NCI-H1436 treated with DMSO at 0.1 percent for 48 hours (cell line): ENCODE data around the gene VSIG10L.

ENCODE experiments used
- DNase-seq: peaks from one replicate; lab custom pipeline; 2025; lab: John Stamatoyannopoulos, UW

VSIG10L gene

GRCh38 chr19:51317376-51317775 is 24.6 kb downstream of the VSIG10L start:
- DNase-seq, result no peak

DNA sequence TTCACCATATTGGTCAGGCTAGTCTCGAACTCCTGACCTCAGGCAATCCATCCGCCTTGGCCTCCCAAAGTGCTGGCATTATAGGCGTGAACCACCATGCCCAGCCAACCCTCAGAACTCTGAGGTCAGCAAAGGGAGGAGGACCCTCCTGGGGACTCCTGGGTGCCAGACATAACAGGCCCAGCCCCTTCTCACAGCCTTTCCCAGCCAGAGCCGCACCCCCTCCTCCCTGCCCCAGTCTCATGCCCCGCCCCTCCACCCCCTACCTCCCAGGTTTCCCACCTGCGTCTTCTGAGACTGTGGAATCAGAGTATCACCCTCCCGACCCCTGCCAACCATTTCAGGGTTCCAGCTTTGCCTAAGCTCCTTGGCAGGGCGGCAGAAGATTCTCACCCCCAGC is 25.3 kb downstream of the VSIG10L start:
- no peak for DNase-seq

- DNase-seq, result no peak
Measured at GRCh38 chr19:51311351-51312257, 30.3 kb downstream of the VSIG10L start, which contains the start of gene IGLON5. Gene IGLON5 (plus strand): TSS chr19:51311644. CDS start chr19:51311848, 204 bp downstream.

DNA sequence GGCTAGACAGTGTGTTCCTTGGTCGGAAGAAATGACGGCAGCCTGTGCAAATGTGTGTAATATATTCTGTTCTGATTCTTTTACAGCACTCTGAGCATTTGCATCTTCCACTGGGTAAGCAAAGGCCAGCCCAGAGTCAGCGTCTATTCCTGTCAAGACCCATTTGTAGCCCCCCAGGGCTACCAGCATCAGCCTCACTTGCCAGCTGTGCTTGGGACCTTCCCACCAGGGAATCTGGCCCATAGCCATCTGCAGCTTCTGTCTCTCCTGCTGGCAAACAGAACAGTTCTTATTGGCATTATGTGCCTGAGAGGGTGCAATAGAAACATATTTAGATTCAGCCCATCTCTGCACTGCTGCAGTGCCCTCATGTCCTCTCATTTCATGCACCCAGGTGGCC is 36.5 kb downstream of the VSIG10L start:
- no peak for DNase-seq

GRCh38 chr19:51301266-51301665 is 40.7 kb downstream of the VSIG10L start:
- no peak for DNase-seq

DNA sequence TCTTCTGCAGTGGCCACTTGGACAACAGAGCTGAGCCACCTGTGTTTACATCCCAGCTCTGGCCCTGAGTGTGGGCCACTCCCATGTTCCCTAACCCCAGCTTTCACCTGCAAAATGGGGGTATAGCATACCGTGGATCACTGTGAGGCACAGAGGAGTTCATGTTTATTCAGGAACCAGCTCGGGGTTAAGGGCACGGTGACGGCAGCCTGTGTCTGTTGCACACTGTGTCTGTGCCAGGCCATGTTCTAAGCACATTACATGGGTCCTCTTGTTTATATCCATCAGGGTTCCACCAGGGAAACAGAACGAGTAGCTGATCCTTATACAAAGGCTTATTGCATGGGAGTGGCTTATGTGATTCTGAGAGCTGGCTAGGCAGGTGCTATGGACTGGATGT is 44.5 kb downstream of the VSIG10L start:
- DNase-seq, result no peak

DNA sequence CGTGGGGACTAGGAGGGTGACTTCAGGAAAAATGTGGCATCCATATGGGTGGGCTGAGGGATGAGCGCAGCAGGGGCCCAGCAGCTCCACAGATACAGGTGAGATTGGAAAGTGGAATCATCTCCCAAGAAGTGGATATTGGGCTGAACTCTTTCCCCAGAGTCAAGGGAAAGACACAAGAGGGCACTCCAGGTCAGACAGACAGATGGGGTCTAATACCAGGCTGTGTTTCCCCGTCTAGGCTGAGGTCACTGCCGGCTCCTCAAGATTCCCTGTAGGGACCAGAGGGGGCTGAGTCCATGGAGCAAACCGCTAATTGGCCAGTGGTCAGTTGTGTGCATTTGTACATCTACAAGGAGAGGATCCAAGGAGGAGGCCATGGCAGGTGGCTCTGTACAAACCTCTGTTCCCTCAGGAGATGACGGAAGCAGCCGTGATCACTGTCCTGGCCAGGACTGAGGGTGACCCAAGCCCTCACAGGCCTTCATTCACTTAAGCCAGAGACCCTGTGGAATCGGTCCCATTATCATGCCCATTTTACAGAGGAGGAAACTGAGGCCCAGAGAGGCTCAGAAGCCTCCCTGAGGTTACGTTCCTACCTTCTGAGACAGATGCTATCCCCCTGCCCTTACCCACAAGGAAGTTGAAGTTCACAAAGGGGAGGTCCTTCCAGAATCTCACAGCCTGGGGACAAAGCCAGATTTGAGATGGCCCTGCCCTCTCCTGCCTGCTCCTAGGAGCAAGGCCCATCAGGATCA is 45.4 kb downstream of the VSIG10L start:
- DNase-seq, result no peak

DNA sequence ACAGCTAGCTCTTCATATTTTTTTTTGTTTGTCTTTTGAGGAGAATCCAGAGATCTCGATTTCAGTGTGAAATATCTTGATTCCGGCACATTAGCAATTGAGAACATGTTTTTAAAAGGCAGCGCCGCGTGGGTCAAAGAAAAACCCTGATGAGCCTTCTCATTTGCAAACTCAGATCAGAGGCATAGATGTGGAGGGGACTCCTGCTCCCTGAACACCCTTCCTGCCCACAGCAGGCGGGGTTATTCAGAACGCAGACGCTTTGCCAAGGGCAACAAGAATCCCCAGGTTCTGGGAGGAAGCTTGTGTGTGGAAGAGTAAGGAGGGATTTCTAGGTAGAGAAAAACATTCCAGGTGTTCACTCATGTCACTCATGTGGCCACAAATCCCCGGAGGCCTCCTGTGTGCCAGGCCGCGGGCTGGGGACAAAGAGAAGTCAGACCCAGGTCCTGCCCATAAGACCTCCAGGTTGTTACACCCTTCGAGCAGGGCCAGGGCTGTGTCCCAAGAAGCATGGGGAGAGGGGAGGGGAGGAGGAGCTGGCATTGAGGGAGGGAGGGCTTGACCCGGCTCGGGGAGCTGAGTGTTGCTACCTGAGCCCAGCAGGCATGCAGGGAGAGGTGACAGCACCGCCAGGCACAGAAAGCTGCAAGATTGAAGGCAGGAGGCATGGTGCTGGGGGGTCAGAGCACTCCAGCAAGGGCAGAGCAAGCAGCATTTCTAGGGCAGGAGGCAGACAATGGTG is 46.4 kb downstream of the VSIG10L start:
- no peak for DNase-seq

GRCh38 chr19:51294977-51295375 is 47.0 kb downstream of the VSIG10L start:
- no peak for DNase-seq

DNA sequence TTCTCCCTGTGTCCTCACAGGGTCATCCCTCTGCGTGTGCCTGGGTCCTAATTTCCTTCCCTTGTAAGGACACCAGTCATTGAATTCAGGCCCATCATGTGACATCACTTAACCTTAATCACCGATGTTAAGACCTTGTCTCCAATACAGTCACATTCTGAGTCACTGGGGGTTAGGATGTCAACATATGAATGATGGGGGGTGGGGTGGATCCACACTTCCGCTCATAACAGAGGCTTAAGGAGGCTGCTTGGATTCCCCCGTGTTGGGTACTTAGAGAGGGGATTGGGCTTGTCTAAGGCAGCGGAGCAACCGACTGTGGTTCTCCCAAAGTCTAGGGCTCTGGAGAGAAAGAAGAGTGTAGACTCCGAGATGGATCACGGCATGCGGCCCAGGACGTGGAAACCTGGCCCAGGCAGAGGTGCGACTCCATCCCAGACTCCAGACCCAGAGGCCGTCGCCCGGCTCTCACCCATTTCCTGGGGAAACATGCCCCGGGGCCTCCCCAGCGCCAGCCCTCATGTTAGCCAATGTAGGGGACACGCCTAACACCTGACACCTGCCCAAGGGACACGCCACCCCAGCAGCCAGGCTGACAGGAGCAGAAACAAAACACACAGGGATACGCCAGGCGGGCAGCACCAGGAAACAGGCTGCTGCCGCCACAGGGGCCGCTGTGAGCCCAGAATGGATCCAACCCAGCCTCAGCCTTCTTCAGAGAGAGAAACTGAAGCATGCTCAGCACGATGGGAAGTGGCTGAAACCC is 47.5 kb downstream of the VSIG10L start:
- no peak for DNase-seq

DNA sequence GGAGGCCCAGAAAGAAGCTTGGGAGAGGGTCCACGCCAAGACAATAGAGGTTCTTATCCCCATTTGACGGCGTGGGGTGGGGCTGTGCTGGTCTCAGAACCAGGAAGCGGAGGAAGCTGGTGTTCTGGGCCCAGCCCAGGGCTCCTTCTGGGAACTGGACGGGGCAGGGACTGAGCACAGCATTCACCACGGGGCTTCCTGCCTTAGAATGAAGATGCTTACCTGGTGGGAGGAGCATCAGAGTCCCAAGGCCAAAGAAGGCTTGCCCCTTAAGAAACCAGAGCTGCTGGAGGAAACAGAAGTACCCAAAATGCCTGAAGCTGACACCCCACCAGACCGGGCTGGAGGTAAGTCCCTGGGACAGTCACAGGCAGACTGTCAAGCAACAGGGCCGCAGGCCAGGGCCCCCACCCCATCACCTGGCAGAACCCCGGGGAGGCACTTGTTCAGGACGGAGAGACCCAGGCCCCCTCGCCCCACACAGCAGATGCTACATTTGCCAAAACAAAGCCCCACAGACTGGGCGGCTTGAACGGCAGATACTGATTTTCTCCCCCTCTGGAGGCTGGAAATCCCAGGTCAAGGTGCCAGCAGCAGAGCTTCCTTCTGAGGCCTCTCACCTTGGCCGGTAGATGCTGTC is 48.2 kb downstream of the VSIG10L start:
- no peak for DNase-seq

DNA sequence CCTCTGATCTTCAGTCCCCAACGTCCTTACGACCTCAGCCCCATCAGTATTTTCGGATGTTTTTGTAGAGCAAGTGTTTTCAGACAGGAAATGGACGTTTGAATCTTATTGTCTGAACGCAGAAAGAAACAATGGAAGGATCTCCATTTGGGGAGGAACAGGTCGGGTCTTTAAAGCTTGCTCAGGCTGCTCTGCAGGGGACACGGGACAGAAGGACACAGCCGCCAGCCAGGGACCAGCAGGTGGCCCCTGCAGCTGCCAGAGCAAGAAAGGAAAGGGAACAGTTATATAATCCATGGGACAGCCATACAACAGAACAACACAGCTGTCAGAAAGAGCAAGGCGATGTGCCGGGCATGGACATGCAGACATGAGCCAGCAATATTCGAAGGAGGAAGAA is 49.0 kb downstream of the VSIG10L start:
- DNase-seq, result no peak

DNA sequence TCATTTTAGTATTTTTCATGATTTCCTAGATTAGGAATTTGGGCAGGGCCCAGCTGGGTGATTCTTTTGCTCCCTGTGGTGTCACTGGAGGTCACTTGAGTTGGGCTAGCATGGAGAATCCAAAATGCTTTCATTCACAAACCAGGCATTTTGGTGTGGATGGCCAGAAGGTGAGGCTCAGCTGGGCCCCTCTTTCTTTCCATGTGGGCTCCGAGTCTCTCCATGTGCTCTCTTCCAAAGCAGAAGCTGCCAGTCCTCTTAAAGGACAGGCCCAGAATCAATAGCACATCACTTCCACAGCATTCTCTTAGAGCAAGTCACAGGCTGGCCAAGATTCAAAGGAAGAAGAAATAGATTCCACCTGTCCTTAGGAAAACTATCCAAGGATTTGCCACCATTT is 52.3 kb downstream of the VSIG10L start:
- DNase-seq, result no peak

GRCh38 chr19:51285682-51286081 is 56.3 kb downstream of the VSIG10L start:
- DNase-seq, result no peak

GRCh38 chr19:51282335-51282734 is 59.6 kb downstream of the VSIG10L start:
- no peak for DNase-seq
